Measurements from ENCODE around the gene EEPD1. TPM values are rescaled to one million over a fixed set of nuclear protein-coding genes. Genes with fewer than 3 reads are reported as not detected.

The EEPD1 gene
- total RNA-seq, 1 experiment from 2014 or later: 5.0 TPM

- Histone ChIP-seq H2BK5ac (ENCODE audit: insufficient read length, low read length) (no peak overlapping the region), H3K4me2 (ENCODE audit: insufficient read depth, insufficient read length, low read length) (no peak overlapping the region), H2BK120ac (ENCODE audit: low read depth, low read length, poor library complexity, severe bottlenecking) (no peak overlapping the region), H4K20me1 (ENCODE audit: control insufficient read depth, insufficient read depth, insufficient read length) (no peaks in the 10 kb centered on the region), H3K79me2 (ENCODE audit: insufficient read depth, low read length) (no peaks in the 10 kb centered on the region), H3K27me3 (ENCODE audit: insufficient read depth, low read length) (no peaks in the 10 kb centered on the region), H2BK15ac (ENCODE audit: low read depth, low read length) (no peak overlapping the region), H3K14ac (ENCODE audit: insufficient read depth, low read length) (no peak overlapping the region), H3K4me1 (ENCODE audit: insufficient read depth, low read length) (no peaks in the 10 kb centered on the region), H2BK12ac (ENCODE audit: insufficient read length, low read depth, low read length) (no peak overlapping the region), H3K79me1 (ENCODE audit: insufficient read depth, low read depth, low read length, poor library complexity, severe bottlenecking) (no peaks in the 10 kb centered on the region), H2BK20ac (ENCODE audit: low read depth, low read length, poor library complexity, severe bottlenecking) (no peak overlapping the region), H2AK5ac (ENCODE audit: insufficient read length, low read length) (no peak overlapping the region), H4K8ac (replicated peaks; ENCODE audit: insufficient read length, low read depth, low read length) (no peak overlapping the region), H2AFZ (ENCODE audit: low read length) (no peak overlapping the region), H3K23ac (ENCODE audit: insufficient read length, low read depth, low read length) (no peak overlapping the region), H4K5ac (ENCODE audit: insufficient read length, low read depth, low read length) (no peak overlapping the region), H3K27ac (ENCODE audit: insufficient read length, low read depth, low read length) (no peak overlapping the region), H4K91ac (ENCODE audit: insufficient read length, low read depth, low read length) (no peak overlapping the region), H3K9ac (ENCODE audit: extremely low read depth, insufficient read length, low read length) (no peak overlapping the region), H3K56ac (ENCODE audit: insufficient read length, low read depth, low read length) (no peak overlapping the region), H3K23me2 (ENCODE audit: insufficient read length, low read depth, low read length, poor library complexity, severe bottlenecking) (no peaks in the 10 kb centered on the region), H3T11ph (ENCODE audit: low read length) (no peak overlapping the region), H3K9me3 (ENCODE audit: control insufficient read depth, low read depth, low read length) (no peaks in the 10 kb centered on the region), H3K4ac (ENCODE audit: low read depth, low read length) (no peak overlapping the region), H3K18ac (ENCODE audit: insufficient read length, low read depth, low read length) (no peak overlapping the region)
- H3K36me3 Mint-ChIP-seq (ENCODE audit: insufficient read depth in 1 of 3, low read depth in 3 of 3): no peaks in the 10 kb centered on the region
- no peak overlapping the region for H3K4me3 Mint-ChIP-seq
- H3K9me3 Mint-ChIP-seq: no peaks in the 10 kb centered on the region
- TF ChIP-seq CTCF (conservative IDR thresholded peaks at IDR 0.05): no peak
- H3K27ac Mint-ChIP-seq: no peak overlapping the region
- no peak for DNase-seq
- no peaks in the 10 kb centered on the region; a peak in 1 of 4 replicates for H3K4me1 Mint-ChIP-seq
- H3K27me3 Mint-ChIP-seq (ENCODE audit: low read depth): 0 out of 2 replicates have a peak, but pooled peaks cover 3% of the 10 kb centered on the region
Observed at GRCh38 chr7:36137258-36137657, 15.8 kb upstream of the EEPD1 start.

All from H9 (cell line).